ENCODE measurements around the gene TMEM35B. TPM values are rescaled to one million over a fixed set of nuclear protein-coding genes. Genes with fewer than 3 reads are reported as not detected.
A peak's percentile ranks its signal among the peaks of the same experiment; 100 is the strongest.
"Not testable (repeated sequence)": the region's sequence is repeated elsewhere in the genome, so short reads cannot be mapped to it uniquely, and the experiment has no call there.

Gene TMEM35B
- total RNA-seq, 2 experiments from 2014 or later = 24.8 to 26.7 TPM

GRCh38 chr1:34988581-34988980, 3.4 kb upstream of the TMEM35B start:
- H3K9me3 Mint-ChIP-seq (ENCODE audit: insufficient read depth) = no peaks in the 10 kb centered on the region

GRCh38 chr1:34988147-34988546, 3.0 kb upstream of the TMEM35B start:
- no peak for ATAC-seq
- Mint-ChIP-seq H3K27ac (no peak overlapping the region), H3K27me3 (ENCODE audit: low read depth) (no peaks in the 10 kb centered on the region), H3K9me3 (ENCODE audit: insufficient read depth) (no peaks in the 10 kb centered on the region), H3K4me1 (ENCODE audit: low read depth) (peaks cover 26% of the 10 kb centered on the region), H3K4me3 (no peak overlapping the region), H3K36me3 (ENCODE audit: low read depth) (peaks cover 22% of the 10 kb centered on the region)
- ChIA-PET POLR2A (no interaction called here), CTCF (interaction anchor here (1.0 kb wide), 1 partner anchor 135 kb away, joined by 3 read pairs; no protein-coding TSS in a partner anchor)
- DNase-seq = no peak

More at GRCh38 chr1:34988581-34988980, 3.4 kb upstream of the TMEM35B start:
- Mint-ChIP-seq H3K4me3 (no peak overlapping the region), H3K4me1 (ENCODE audit: low read depth) (peaks cover 24% of the 10 kb centered on the region), H3K27me3 (ENCODE audit: low read depth) (no peaks in the 10 kb centered on the region), H3K27ac (no peak overlapping the region), H3K36me3 (ENCODE audit: low read depth) (peaks cover 22% of the 10 kb centered on the region)
- DNase-seq (no peak), ATAC-seq (no peak)
- ChIA-PET POLR2A (no interaction called here), CTCF (interaction anchor here (1.0 kb wide), 1 partner anchor 136 kb away, joined by 3 read pairs; no protein-coding TSS in a partner anchor)

DNA sequence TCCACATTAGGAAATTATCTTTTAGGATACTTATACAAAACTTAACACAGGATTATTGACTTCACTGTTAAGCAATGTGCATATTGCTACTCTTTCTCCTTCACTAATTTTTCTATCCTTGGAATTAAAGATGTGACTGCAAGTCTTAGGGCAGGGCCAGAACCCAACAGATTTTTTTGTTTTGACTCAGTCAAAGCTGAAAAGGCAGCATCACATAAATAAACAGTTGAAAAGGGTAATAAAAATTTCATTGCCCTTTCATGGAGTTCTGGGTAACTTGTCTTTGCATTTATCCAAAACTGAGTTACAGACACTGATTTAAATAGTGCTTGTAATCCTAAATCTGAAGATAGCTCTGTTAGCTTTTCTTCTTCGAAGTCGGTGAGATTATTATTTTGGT, 1.9 kb upstream of the TMEM35B start:
- ATAC-seq (no peak), DNase-seq (no peak)
- Mint-ChIP-seq H3K4me3 (no peak overlapping the region), H3K4me1 (ENCODE audit: low read depth) (peaks cover 30% of the 10 kb centered on the region), H3K27me3 (ENCODE audit: low read depth) (no peaks in the 10 kb centered on the region), H3K36me3 (ENCODE audit: low read depth) (peaks cover 27% of the 10 kb centered on the region), H3K27ac (no peak overlapping the region), H3K9me3 (ENCODE audit: insufficient read depth) (no peaks in the 10 kb centered on the region)
- CTCF ChIA-PET = interaction anchor here (1.1 to 3.4 kb wide), 3 partner anchors 22 to 134 kb away, joined by 3 to 14 read pairs (median 4); no protein-coding TSS in a partner anchor
- POLR2A ChIA-PET = interaction anchor here (1.0 to 3.2 kb wide), 2 partner anchors 44 to 206 kb away, joined by 4 to 23 read pairs; partner anchors contain the start of genes SFPQ and ZMYM6

DNA sequence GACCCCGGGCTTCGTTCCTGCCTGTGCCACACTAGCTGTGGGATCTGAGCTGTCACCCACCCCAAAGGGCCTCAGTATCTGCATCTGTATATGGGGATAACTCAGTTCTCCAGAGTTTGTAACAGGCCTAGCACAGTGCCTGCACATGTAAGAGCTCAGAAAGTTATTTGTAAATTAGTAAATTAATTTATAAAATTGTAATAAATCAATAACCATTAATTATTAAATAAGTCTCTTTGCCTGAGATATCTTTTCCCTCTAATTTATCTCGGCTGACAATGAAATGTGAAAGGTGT, 410 bp upstream of the TMEM35B start:
- H3K27ac Mint-ChIP-seq = peak overlapping the region; percentile 90
- DNase-seq; H3K27me3 Mint-ChIP-seq (ENCODE audit: low read depth); ATAC-seq; H3K9me3 Mint-ChIP-seq (ENCODE audit: insufficient read depth): not testable (repeated sequence)
- H3K36me3 Mint-ChIP-seq (ENCODE audit: low read depth) = peaks cover 32% of the 10 kb centered on the region
- CTCF ChIA-PET = interaction anchor here (0.7 to 3.4 kb wide), 7 partner anchors 45 to 133 kb away, joined by 3 to 14 read pairs (median 3); partner anchors contain the start of gene DLGAP3
- H3K4me3 Mint-ChIP-seq = peak overlapping the region; percentile 98
- POLR2A ChIA-PET = interaction anchor here (0.6 to 3.2 kb wide), 10 partner anchors 11 to 945 kb away, joined by 3 to 23 read pairs (median 3); partner anchors contain the start of genes AGO3, SMIM12, ZMYM1 and ZMYM6
- peaks cover 31% of the 10 kb centered on the region for H3K4me1 Mint-ChIP-seq (ENCODE audit: low read depth)

GRCh38 chr1:34984435-34984792, 733 bp downstream of the TMEM35B start:
- H3K9me3 Mint-ChIP-seq (ENCODE audit: insufficient read depth) = no peaks in the 10 kb centered on the region
- ChIA-PET CTCF (interaction anchor here (0.8 to 3.4 kb wide), 3 partner anchors 9 to 132 kb away, joined by 3 to 14 read pairs (median 9); no protein-coding TSS in a partner anchor), POLR2A (interaction anchor here (0.9 to 3.2 kb wide), 2 partner anchors 47 to 93 kb away, joined by 3 to 23 read pairs; partner anchors contain the start of gene ZMYM6)
- DNase-seq (no peak), ATAC-seq (peak; percentile 22)
- H3K4me1 Mint-ChIP-seq (ENCODE audit: low read depth) = peaks cover 31% of the 10 kb centered on the region
- no peaks in the 10 kb centered on the region for H3K27me3 Mint-ChIP-seq (ENCODE audit: low read depth)
- peak overlapping the region; percentile 96 for H3K27ac Mint-ChIP-seq
- peaks cover 30% of the 10 kb centered on the region for H3K36me3 Mint-ChIP-seq (ENCODE audit: low read depth)
- H3K4me3 Mint-ChIP-seq = peak overlapping the region; percentile 98

DNA sequence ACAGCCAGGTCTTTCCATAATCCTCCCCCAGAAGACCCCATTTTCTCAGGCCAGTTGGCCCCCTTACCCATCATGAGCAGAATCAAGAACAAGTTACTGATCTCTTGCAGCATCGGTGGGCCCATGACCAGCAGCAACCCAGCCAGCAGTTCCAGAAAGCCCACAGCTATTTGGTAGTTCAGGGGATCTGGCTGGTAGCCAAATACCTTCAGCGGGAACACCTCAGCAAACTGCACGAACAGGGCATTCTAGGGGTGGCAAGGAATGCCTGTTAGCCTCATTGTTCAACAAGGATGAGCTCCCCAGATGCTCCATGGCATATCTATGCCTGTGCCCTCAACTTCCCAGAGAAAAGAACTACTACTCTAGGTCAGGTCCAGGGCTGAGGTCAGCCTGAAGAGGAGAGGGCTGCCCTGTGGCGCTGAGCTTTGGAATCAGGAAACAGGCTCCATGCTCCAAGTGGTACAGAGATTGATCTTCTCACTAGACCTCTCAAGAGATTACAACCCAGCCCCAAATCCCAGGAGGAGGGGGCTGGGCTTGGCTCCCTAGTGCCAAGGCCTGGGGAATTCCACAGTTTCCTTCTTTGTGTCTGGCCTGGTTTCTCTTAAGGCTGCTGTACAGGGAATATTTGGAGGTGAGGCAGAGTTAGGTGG, 1.3 kb downstream of the TMEM35B start:
- H3K27ac Mint-ChIP-seq = peak overlapping the region; percentile 96

GRCh38 chr1:34982820-34983376, 2.2 kb downstream of the TMEM35B start:
- Mint-ChIP-seq H3K9me3 (ENCODE audit: insufficient read depth) (no peaks in the 10 kb centered on the region), H3K27me3 (ENCODE audit: low read depth) (no peaks in the 10 kb centered on the region), H3K36me3 (ENCODE audit: low read depth) (peaks cover 28% of the 10 kb centered on the region), H3K27ac (no peak overlapping the region), H3K4me1 (ENCODE audit: low read depth) (peaks cover 32% of the 10 kb centered on the region), H3K4me3 (peak overlapping the region; percentile 8)
- DNase-seq = no peak
- POLR2A ChIA-PET = interaction anchor here (0.9 kb wide), 1 partner anchor 10 kb away, joined by 3 read pairs; no protein-coding TSS in a partner anchor
- CTCF ChIA-PET = no interaction called here
- ATAC-seq = no peak

More for the DNA sequence above, 1.3 kb downstream of the TMEM35B start:
- no peak for ATAC-seq
- Mint-ChIP-seq H3K27me3 (ENCODE audit: low read depth) (no peaks in the 10 kb centered on the region), H3K4me1 (ENCODE audit: low read depth) (peaks cover 31% of the 10 kb centered on the region), H3K9me3 (ENCODE audit: insufficient read depth) (no peaks in the 10 kb centered on the region), H3K4me3 (peak overlapping the region; percentile 98), H3K36me3 (ENCODE audit: low read depth) (peaks cover 30% of the 10 kb centered on the region)
- CTCF ChIA-PET = interaction anchor here (0.8 to 3.4 kb wide), 2 partner anchors 8 to 131 kb away, joined by 3 to 14 read pairs; no protein-coding TSS in a partner anchor
- no peak for DNase-seq
- POLR2A ChIA-PET = interaction anchor here (0.9 to 3.2 kb wide), 2 partner anchors 11 to 47 kb away, joined by 3 to 23 read pairs; partner anchors contain the start of gene ZMYM6

- DNase-seq (no peak), ATAC-seq (no peak)
- ChIA-PET CTCF (interaction anchor here (1.1 kb wide), 1 partner anchor 128 kb away, joined by 3 read pairs; no protein-coding TSS in a partner anchor), POLR2A (no interaction called here)
- no peaks in the 10 kb centered on the region for H3K9me3 Mint-ChIP-seq (ENCODE audit: insufficient read depth)
- no peak overlapping the region for H3K4me3 Mint-ChIP-seq
- no peak overlapping the region for H3K27ac Mint-ChIP-seq
- no peaks in the 10 kb centered on the region for H3K27me3 Mint-ChIP-seq (ENCODE audit: low read depth)
- H3K4me1 Mint-ChIP-seq (ENCODE audit: low read depth) = peaks cover 25% of the 10 kb centered on the region
- peaks cover 32% of the 10 kb centered on the region for H3K36me3 Mint-ChIP-seq (ENCODE audit: low read depth)
Measured at GRCh38 chr1:34980715-34981114, 4.4 kb downstream of the TMEM35B start.

- DNase-seq (no peak), ATAC-seq (no peak)
- no peaks in the 10 kb centered on the region for H3K27me3 Mint-ChIP-seq (ENCODE audit: low read depth)
- H3K27ac Mint-ChIP-seq = no peak overlapping the region
- ChIA-PET POLR2A (no interaction called here), CTCF (interaction anchor here (1.0 kb wide), 1 partner anchor 126 kb away, joined by 3 read pairs; no protein-coding TSS in a partner anchor)
- peaks cover 18% of the 10 kb centered on the region for H3K4me1 Mint-ChIP-seq (ENCODE audit: low read depth)
- H3K4me3 Mint-ChIP-seq = no peak overlapping the region
- H3K9me3 Mint-ChIP-seq (ENCODE audit: insufficient read depth) = no peaks in the 10 kb centered on the region
- H3K36me3 Mint-ChIP-seq (ENCODE audit: low read depth) = peaks cover 32% of the 10 kb centered on the region
Measured at GRCh38 chr1:34978921-34979320, 6.2 kb downstream of the TMEM35B start.

DNA sequence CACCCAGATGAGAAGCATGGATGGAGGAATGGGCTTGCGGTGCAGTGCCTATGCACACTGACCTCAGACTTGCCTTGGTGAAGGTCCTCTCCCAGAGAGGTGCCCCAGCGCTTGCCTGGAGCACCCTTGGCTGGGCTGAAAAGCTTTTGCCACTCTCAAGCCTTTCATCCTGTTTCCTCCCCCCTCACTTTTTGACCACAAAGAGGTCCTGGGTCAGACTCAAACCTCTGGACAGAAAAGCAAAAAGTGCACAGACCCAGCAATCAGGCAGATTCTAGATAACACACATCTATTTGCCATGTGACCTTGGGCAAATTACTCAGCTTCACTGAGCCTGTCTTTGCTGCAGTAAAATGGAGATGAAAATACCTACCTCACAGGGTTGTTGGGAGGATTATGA, 7.3 kb downstream of the TMEM35B start:
- Mint-ChIP-seq H3K4me3 (no peak overlapping the region), H3K36me3 (ENCODE audit: low read depth) (peaks cover 27% of the 10 kb centered on the region), H3K4me1 (ENCODE audit: low read depth) (peaks cover 11% of the 10 kb centered on the region), H3K9me3 (ENCODE audit: insufficient read depth) (no peaks in the 10 kb centered on the region), H3K27me3 (ENCODE audit: low read depth) (no peaks in the 10 kb centered on the region), H3K27ac (peak overlapping the region; percentile 36)
- ChIA-PET POLR2A (no interaction called here), CTCF (no interaction called here)
- ATAC-seq = no peak
- no peak for DNase-seq

- Mint-ChIP-seq H3K9me3 (ENCODE audit: insufficient read depth) (no peaks in the 10 kb centered on the region), H3K4me1 (ENCODE audit: low read depth) (peaks cover 10% of the 10 kb centered on the region), H3K27me3 (ENCODE audit: low read depth) (no peaks in the 10 kb centered on the region), H3K4me3 (no peak overlapping the region), H3K36me3 (ENCODE audit: low read depth) (peaks cover 24% of the 10 kb centered on the region), H3K27ac (no peak overlapping the region)
- CTCF ChIA-PET = no interaction called here
- POLR2A ChIA-PET = no interaction called here
- ATAC-seq (no peak), DNase-seq (no peak)
Measured at GRCh38 chr1:34977210-34977471, 8.0 kb downstream of the TMEM35B start.

All from activated CD8-positive, alpha-beta T cell treated with anti-CD3 and anti-CD28 coated beads, Interleukin-2, amount 10 ng/mL, durations not matched to agents 7 days and 5 days (primary cell).